ENCODE measurements around the gene SPTAN1.
A peak's percentile ranks its signal among the peaks of the same experiment; 100 is the strongest.

The SPTAN1 gene

GRCh38 chr9:128568470-128569078, 16.2 kb downstream of the SPTAN1 start:
- Histone ChIP-seq H2BK15ac (ENCODE audit: low read depth, poor library complexity, severe bottlenecking) (no peak overlapping the region), H2BK12ac (ENCODE audit: low read length in 2 of 2) (no peak overlapping the region), H3K4me2 (ENCODE audit: low read length, poor library complexity, severe bottlenecking) (no peak overlapping the region), H3K23ac (ENCODE audit: low read length in 2 of 2) (no peak overlapping the region), H3K4me3 (ENCODE audit: insufficient read depth in 1 of 2, low read depth in 1 of 2, low read length in 2 of 2) (no peak overlapping the region), H4K91ac (ENCODE audit: low read length) (no peak overlapping the region), H3K18ac (ENCODE audit: low read depth in 1 of 2, low read length in 2 of 2) (no peak overlapping the region), H2AK5ac (ENCODE audit: low read length, severe bottlenecking) (no peak overlapping the region), H3K27ac (ENCODE audit: low read length, poor library complexity, severe bottlenecking) (no peak overlapping the region), H3K36me3 (ENCODE audit: control insufficient read depth in 1 of 2, insufficient read depth in 2 of 2, low read depth in 1 of 2, low read length in 2 of 2) (peaks cover 47 to 83% of the 10 kb centered on the region in 2 experiments), H3K4ac (ENCODE audit: low read depth in 1 of 2, low read length in 2 of 2) (no peak overlapping the region), H3K9ac (ENCODE audit: low read length) (no peak overlapping the region), H3K27me3 (ENCODE audit: control insufficient read depth in 1 of 2, insufficient read depth in 1 of 2, low read length in 2 of 2) (no peaks in the 10 kb centered on the region), H3K14ac (ENCODE audit: low read length in 2 of 2) (no peak overlapping the region), H2BK5ac (ENCODE audit: low read depth, low read length, poor library complexity, severe bottlenecking) (no peak overlapping the region), H2AFZ (ENCODE audit: low read depth, low read length) (no peak overlapping the region), H3K4me1 (ENCODE audit: control insufficient read depth, insufficient read depth, low read depth, low read length) (no peaks in the 10 kb centered on the region), H4K8ac (ENCODE audit: low read length) (no peak overlapping the region), H2BK120ac (ENCODE audit: low read depth, low read length) (no peak overlapping the region), H3K79me1 (replicated peaks; ENCODE audit: low read length, poor library complexity, severe bottlenecking) (peaks cover 16% of the 10 kb centered on the region), H3K9me3 (ENCODE audit: control insufficient read depth, low read length) (no peaks in the 10 kb centered on the region)
- WGBS: 80% methylated on average over 8 of the region's 8 CpGs
- no peak for DNase-seq

GRCh38 chr9:128575469-128575868, 23.1 kb downstream of the SPTAN1 start:
- Histone ChIP-seq H3K9me3 (ENCODE audit: control insufficient read depth, low read length) (no peaks in the 10 kb centered on the region), H3K4me3 (ENCODE audit: insufficient read depth in 1 of 2, low read depth in 1 of 2, low read length in 2 of 2) (no peak overlapping the region), H3K4me2 (ENCODE audit: low read length, poor library complexity, severe bottlenecking) (no peak overlapping the region), H3K4me1 (ENCODE audit: control insufficient read depth, insufficient read depth, low read depth, low read length) (no peaks in the 10 kb centered on the region), H3K27ac (ENCODE audit: low read length, poor library complexity, severe bottlenecking) (no peak overlapping the region), H3K23ac (ENCODE audit: low read length in 2 of 2) (no peak overlapping the region), H3K27me3 (ENCODE audit: control insufficient read depth in 1 of 2, insufficient read depth in 1 of 2, low read length in 2 of 2) (no peaks in the 10 kb centered on the region), H4K91ac (ENCODE audit: low read length) (no peak overlapping the region), H3K18ac (ENCODE audit: low read depth in 1 of 2, low read length in 2 of 2) (no peak overlapping the region), H2AFZ (ENCODE audit: low read depth, low read length) (no peak overlapping the region), H3K79me1 (replicated peaks; ENCODE audit: low read length, poor library complexity, severe bottlenecking) (peaks cover 29% of the 10 kb centered on the region), H3K36me3 (ENCODE audit: control insufficient read depth in 1 of 2, insufficient read depth in 2 of 2, low read depth in 1 of 2, low read length in 2 of 2) (peaks cover 60 to 94% of the 10 kb centered on the region in 2 experiments), H2BK120ac (ENCODE audit: low read depth, low read length) (no peak overlapping the region), H3K4ac (ENCODE audit: low read depth in 1 of 2, low read length in 2 of 2) (no peak overlapping the region), H2AK5ac (ENCODE audit: low read length, severe bottlenecking) (no peak overlapping the region), H2BK5ac (ENCODE audit: low read depth, low read length, poor library complexity, severe bottlenecking) (no peak overlapping the region), H2BK15ac (ENCODE audit: low read depth, poor library complexity, severe bottlenecking) (no peak overlapping the region), H4K8ac (ENCODE audit: low read length) (no peak overlapping the region), H2BK12ac (ENCODE audit: low read length in 2 of 2) (no peak overlapping the region), H3K14ac (ENCODE audit: low read length in 2 of 2) (no peak overlapping the region), H3K9ac (ENCODE audit: low read length) (peak overlapping the region; percentile 27)
- 97% methylated on average over 4 of the region's 4 CpGs for WGBS
- no peak for DNase-seq

- Histone ChIP-seq H2BK5ac (ENCODE audit: low read depth, low read length, poor library complexity, severe bottlenecking) (no peak overlapping the region), H4K8ac (ENCODE audit: low read length) (no peak overlapping the region), H3K36me3 (ENCODE audit: control insufficient read depth in 1 of 2, insufficient read depth in 2 of 2, low read depth in 1 of 2, low read length in 2 of 2) (peaks cover 59 to 96% of the 10 kb centered on the region in 2 experiments), H3K9ac (ENCODE audit: low read length) (no peak overlapping the region), H3K27ac (ENCODE audit: low read length, poor library complexity, severe bottlenecking) (no peak overlapping the region), H3K9me3 (ENCODE audit: control insufficient read depth, low read length) (no peaks in the 10 kb centered on the region), H4K91ac (ENCODE audit: low read length) (no peak overlapping the region), H3K4me2 (ENCODE audit: low read length, poor library complexity, severe bottlenecking) (no peak overlapping the region), H3K27me3 (ENCODE audit: control insufficient read depth in 1 of 2, insufficient read depth in 1 of 2, low read length in 2 of 2) (no peaks in the 10 kb centered on the region), H3K79me1 (replicated peaks; ENCODE audit: low read length, poor library complexity, severe bottlenecking) (peaks cover 31% of the 10 kb centered on the region), H2AFZ (ENCODE audit: low read depth, low read length) (no peak overlapping the region), H3K4me1 (ENCODE audit: control insufficient read depth, insufficient read depth, low read depth, low read length) (no peaks in the 10 kb centered on the region), H3K14ac (ENCODE audit: low read length in 2 of 2) (no peak overlapping the region), H3K4me3 (ENCODE audit: insufficient read depth in 1 of 2, low read depth in 1 of 2, low read length in 2 of 2) (no peak overlapping the region), H3K4ac (ENCODE audit: low read depth in 1 of 2, low read length in 2 of 2) (no peak overlapping the region), H2AK5ac (ENCODE audit: low read length, severe bottlenecking) (no peak overlapping the region), H3K18ac (ENCODE audit: low read depth in 1 of 2, low read length in 2 of 2) (no peak overlapping the region), H2BK12ac (ENCODE audit: low read length in 2 of 2) (no peak overlapping the region), H2BK120ac (ENCODE audit: low read depth, low read length) (no peak overlapping the region), H2BK15ac (ENCODE audit: low read depth, poor library complexity, severe bottlenecking) (no peak overlapping the region), H3K23ac (ENCODE audit: low read length in 2 of 2) (no peak overlapping the region)
- 100% methylated on average over 1 of the region's 2 CpGs for WGBS
- no peak for DNase-seq
These were observed 23.5 kb downstream of the SPTAN1 start for GRCh38 chr9:128575916-128576315.

GRCh38 chr9:128577206-128577605, 24.8 kb downstream of the SPTAN1 start:
- H3K9me3 ChIP-seq (ENCODE audit: control insufficient read depth, low read length): no peaks in the 10 kb centered on the region
- no peak overlapping the region for H3K9ac ChIP-seq (ENCODE audit: low read length)
- no peak overlapping the region for H3K4ac ChIP-seq (ENCODE audit: low read depth in 1 of 2, low read length in 2 of 2)
- H3K14ac ChIP-seq (ENCODE audit: low read length in 2 of 2): no peak overlapping the region
- no peak overlapping the region for H3K23ac ChIP-seq (ENCODE audit: low read length in 2 of 2)
- H4K8ac ChIP-seq (ENCODE audit: low read length): no peak overlapping the region
- H3K4me2 ChIP-seq (ENCODE audit: low read length, poor library complexity, severe bottlenecking): no peak overlapping the region
- no peak overlapping the region for H3K27ac ChIP-seq (ENCODE audit: low read length, poor library complexity, severe bottlenecking)
- no peaks in the 10 kb centered on the region for H3K27me3 ChIP-seq (ENCODE audit: control insufficient read depth in 1 of 2, insufficient read depth in 1 of 2, low read length in 2 of 2)
- H3K18ac ChIP-seq (ENCODE audit: low read depth in 1 of 2, low read length in 2 of 2): no peak overlapping the region
- H2AK5ac ChIP-seq (ENCODE audit: low read length, severe bottlenecking): no peak overlapping the region
- no peaks in the 10 kb centered on the region for H3K4me1 ChIP-seq (ENCODE audit: control insufficient read depth, insufficient read depth, low read depth, low read length)
- no peak overlapping the region for H2BK12ac ChIP-seq (ENCODE audit: low read length in 2 of 2)
- H2BK5ac ChIP-seq (ENCODE audit: low read depth, low read length, poor library complexity, severe bottlenecking): no peak overlapping the region
- no peak overlapping the region for H2BK120ac ChIP-seq (ENCODE audit: low read depth, low read length)
- H2BK15ac ChIP-seq (ENCODE audit: low read depth, poor library complexity, severe bottlenecking): no peak overlapping the region
- no peak overlapping the region for H2AFZ ChIP-seq (ENCODE audit: low read depth, low read length)
- WGBS: 98% methylated on average over 8 of the region's 8 CpGs
- H3K4me3 ChIP-seq (ENCODE audit: insufficient read depth in 1 of 2, low read depth in 1 of 2, low read length in 2 of 2): no peak overlapping the region
- H3K36me3 ChIP-seq (ENCODE audit: control insufficient read depth in 1 of 2, insufficient read depth in 2 of 2, low read depth in 1 of 2, low read length in 2 of 2): peaks cover 53 to 97% of the 10 kb centered on the region in 2 experiments
- DNase-seq: no peak
- H4K91ac ChIP-seq (ENCODE audit: low read length): no peak overlapping the region
- peaks cover 34% of the 10 kb centered on the region for H3K79me1 ChIP-seq (replicated peaks; ENCODE audit: low read length, poor library complexity, severe bottlenecking)

All from mesenchymal stem cell (in vitro differentiated cells and primary cell).